Prostate gland (tissue), 2 donors: ENCODE measurements around the gene DOK4. TPM values are rescaled to one million over a fixed set of nuclear protein-coding genes. Genes with fewer than 3 reads are reported as not detected.

Experiments
- DNase-seq: peaks from one replicate; pipeline ENCODE4 v3.0.0-alpha.2; 2019; ENCODE audit warnings: low spot score
- H3K27ac ChIP-seq, 2 donors: fragments of 200-600 bp; sonication (generic); 2 replicates each; pipeline ENCODE4 v1.5.1; 2017 to 2019
- H3K27me3 ChIP-seq: fragments of 200-600 bp; sonication (generic); replicated peaks from 2 replicates; pipeline ENCODE4 v1.5.1; 2019; ENCODE audit not compliant: insufficient read depth
- H3K36me3 ChIP-seq, 2 donors: fragments of 200-600 bp; sonication (generic); 1 replicate in 1 of 2; 2 replicates in 1 of 2; pipeline versions ENCODE4 v1.5.1 to v1.8.1; 2017 to 2019
- H3K4me1 ChIP-seq: fragments of 200-600 bp; sonication (generic); replicated peaks from 2 replicates; pipeline ENCODE4 v1.5.1; 2019
- H3K4me3 ChIP-seq, 2 donors: fragments of 200-600 bp; sonication (generic); 2 replicates each; pipeline ENCODE4 v1.5.1; 2017 to 2019
- H3K9me3 ChIP-seq: fragments of 200-600 bp; sonication (generic); 2 replicates; pipeline ENCODE4 v1.5.1; 2017
- CTCF ChIP-seq, 4 experiments: fragments of 200-600 bp in 2 of 4; fragments of 450-650 bp in 2 of 4; sonication (generic) in 2 of 4; IDR thresholded peaks; 1 replicate in 3 of 4; 2 replicates in 1 of 4; pipeline ENCODE4 v1.5.1; 2016 to 2019; ENCODE audit warnings: antibody characterized with exemption in 4 of 4, mild to moderate bottlenecking in 2 of 4, moderate library complexity in 2 of 4
- POLR2A ChIP-seq: fragments of 450-650 bp; IDR thresholded peaks from one replicate; pipeline ENCODE4 v1.6.1; 2016; ENCODE audit warnings: antibody characterized with exemption, mild to moderate bottlenecking
- POLR2AphosphoS5 ChIP-seq: sonication (generic); formaldehyde crosslinking; IDR thresholded peaks from one replicate; pipeline ENCODE4 v1.6.1; 2017; ENCODE audit warnings: antibody characterized with exemption
- WGBS: methylation state at CpG from one replicate; pipeline ENCODE4 v1.1.5; 2018; 5-methylcytosine and 5-hydroxymethylcytosine counted together
- intact Hi-C: fragments of 100-400 bp; cut with DNase I; formaldehyde crosslinking; loops from one replicate; pipeline ENCODE4 v1.14.2; 2022
- total RNA-seq, 2 donors: library from RNA; depleted of rRNA; stranded (reverse); fragments of >200 nt; gene quantifications; one replicate each; pipeline ENCODE4 v1.1.0, GENCODE V29; 2016

DOK4 gene
- total RNA-seq, 2 donors from 2014 or later, result 26.3 to 55.4 TPM

GRCh38 chr16:57498031-57498430 is 11.7 kb upstream of the DOK4 start:
- H3K4me1 ChIP-seq, result no peaks in the 10 kb centered on the region
- H3K27ac ChIP-seq, result no peak overlapping the region
- WGBS, result 95% methylated on average over 4 of the region's 4 CpGs
- no peak for DNase-seq
- no peak for TF ChIP-seq POLR2A
- TF ChIP-seq POLR2AphosphoS5, result no peak
- TF ChIP-seq CTCF (IDR thresholded peaks at IDR 0.05), result no peak
- no peak overlapping the region for H3K4me3 ChIP-seq
- intact Hi-C loops, result no loop called here
- no peaks in the 10 kb centered on the region for H3K27me3 ChIP-seq
- no peaks in the 10 kb centered on the region for H3K36me3 ChIP-seq
- no peaks in the 10 kb centered on the region for H3K9me3 ChIP-seq

GRCh38 chr16:57497121-57497520 is 10.8 kb upstream of the DOK4 start:
- TF ChIP-seq CTCF (IDR thresholded peaks at IDR 0.05), result no peak
- no peak for TF ChIP-seq POLR2AphosphoS5
- TF ChIP-seq POLR2A, result no peak
- Histone ChIP-seq H3K27me3 (no peaks in the 10 kb centered on the region), H3K4me3 (no peak overlapping the region), H3K27ac (no peak overlapping the region), H3K9me3 (no peaks in the 10 kb centered on the region), H3K36me3 (no peaks in the 10 kb centered on the region), H3K4me1 (no peaks in the 10 kb centered on the region)
- WGBS, result 65% methylated on average over 13 of the region's 13 CpGs
- intact Hi-C loops, result no loop called here
- DNase-seq, result no peak

- TF ChIP-seq POLR2A (no peak), POLR2AphosphoS5 (no peak), CTCF (IDR thresholded peaks at IDR 0.05) (no peak)
- Histone ChIP-seq H3K27me3 (no peaks in the 10 kb centered on the region), H3K4me3 (no peak overlapping the region), H3K27ac (no peak overlapping the region), H3K36me3 (no peaks in the 10 kb centered on the region), H3K9me3 (no peaks in the 10 kb centered on the region), H3K4me1 (no peaks in the 10 kb centered on the region)
- intact Hi-C loops, result no loop called here
- no peak for DNase-seq
- 85% methylated on average over 4 of the region's 4 CpGs for WGBS
Observed at GRCh38 chr16:57493767-57494166, 7.5 kb upstream of the DOK4 start.

- Histone ChIP-seq H3K36me3 (no peaks in the 10 kb centered on the region), H3K4me1 (peaks cover 3% of the 10 kb centered on the region), H3K9me3 (no peaks in the 10 kb centered on the region), H3K27me3 (no peaks in the 10 kb centered on the region), H3K27ac (no peak overlapping the region), H3K4me3 (no peak overlapping the region)
- 95% methylated on average over 5 of the region's 5 CpGs for WGBS
- TF ChIP-seq POLR2AphosphoS5 (no peak), CTCF (IDR thresholded peaks at IDR 0.05) (no peak), POLR2A (no peak)
- intact Hi-C loops, result no loop called here
- no peak for DNase-seq
Observed at GRCh38 chr16:57489229-57489628, 2.9 kb upstream of the DOK4 start.

GRCh38 chr16:57486858-57487834 is 853 bp upstream of the DOK4 start:
- peaks cover 5% of the 10 kb centered on the region for H3K4me1 ChIP-seq
- peak overlapping the region; percentile 63 to 68 for H3K27ac ChIP-seq
- H3K27me3 ChIP-seq, result no peaks in the 10 kb centered on the region
- H3K36me3 ChIP-seq, result no peaks in the 10 kb centered on the region
- intact Hi-C loops, result no loop called here
- DNase-seq, result no peak
- peak overlapping the region; percentile 67 to 68 for H3K4me3 ChIP-seq
- no peaks in the 10 kb centered on the region for H3K9me3 ChIP-seq
- no peak for TF ChIP-seq CTCF (IDR thresholded peaks at IDR 0.05)
- TF ChIP-seq POLR2AphosphoS5, result no peak
- no peak for TF ChIP-seq POLR2A
- 75% methylated on average over 8 of the region's 8 CpGs for WGBS
